ENCODE measurements around the gene TBC1D2. TPM values are rescaled to one million over a fixed set of nuclear protein-coding genes. Genes with fewer than 3 reads are reported as not detected.

The TBC1D2 gene
- total RNA-seq, 4 donors from 2014 or later = 4.9 to 9.8 (median 7.8) TPM

DNA sequence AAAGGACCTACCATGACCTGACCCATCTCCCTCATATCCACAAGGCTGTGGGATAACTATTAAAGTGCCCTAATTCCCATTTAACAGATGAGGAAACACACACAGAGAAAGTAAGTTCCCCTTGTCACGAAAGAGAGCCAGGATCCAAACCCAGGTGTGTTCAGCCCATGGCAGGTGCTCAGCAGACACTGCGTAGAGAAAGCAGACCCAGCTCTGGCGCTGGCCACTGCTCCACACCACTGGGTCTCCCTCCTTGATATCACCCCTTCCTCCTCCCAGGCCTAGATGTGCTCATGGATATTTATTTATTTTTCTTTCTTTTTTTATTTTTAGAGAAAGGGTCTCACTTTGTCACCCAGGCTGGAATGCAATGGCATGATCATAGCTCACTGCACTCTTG lies 39.1 kb downstream of the TBC1D2 start:
- WGBS, 2 donors (ENCODE audit: low coverage in 1 of 2) = 100% methylated on average over 1 to 2 of the region's 3 CpGs
- Histone ChIP-seq H3K4me1 (no peaks in the 10 kb centered on the region), H3K4me3 (no peak overlapping the region), H3K9me3 (no peaks in the 10 kb centered on the region), H3K27me3 (no peaks in the 10 kb centered on the region), H3K36me3 (peaks cover 0 to 89% of the 10 kb centered on the region in 2 donors), H3K27ac (no peak overlapping the region)
- no peak for ATAC-seq
- TF ChIP-seq POLR2A (IDR thresholded peaks at IDR 0.05) (no peak), POLR2AphosphoS5 (IDR thresholded peaks at IDR 0.05) (no peak), EP300 (IDR thresholded peaks at IDR 0.05) (no peak)
- TF ChIP-seq, protein P1, sequence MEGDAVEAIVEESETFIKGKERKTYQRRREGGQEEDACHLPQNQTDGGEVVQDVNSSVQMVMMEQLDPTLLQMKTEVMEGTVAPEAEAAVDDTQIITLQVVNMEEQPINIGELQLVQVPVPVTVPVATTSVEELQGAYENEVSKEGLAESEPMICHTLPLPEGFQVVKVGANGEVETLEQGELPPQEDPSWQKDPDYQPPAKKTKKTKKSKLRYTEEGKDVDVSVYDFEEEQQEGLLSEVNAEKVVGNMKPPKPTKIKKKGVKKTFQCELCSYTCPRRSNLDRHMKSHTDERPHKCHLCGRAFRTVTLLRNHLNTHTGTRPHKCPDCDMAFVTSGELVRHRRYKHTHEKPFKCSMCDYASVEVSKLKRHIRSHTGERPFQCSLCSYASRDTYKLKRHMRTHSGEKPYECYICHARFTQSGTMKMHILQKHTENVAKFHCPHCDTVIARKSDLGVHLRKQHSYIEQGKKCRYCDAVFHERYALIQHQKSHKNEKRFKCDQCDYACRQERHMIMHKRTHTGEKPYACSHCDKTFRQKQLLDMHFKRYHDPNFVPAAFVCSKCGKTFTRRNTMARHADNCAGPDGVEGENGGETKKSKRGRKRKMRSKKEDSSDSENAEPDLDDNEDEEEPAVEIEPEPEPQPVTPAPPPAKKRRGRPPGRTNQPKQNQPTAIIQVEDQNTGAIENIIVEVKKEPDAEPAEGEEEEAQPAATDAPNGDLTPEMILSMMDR (IDR thresholded peaks at IDR 0.05) = no peak

GRCh38 chr9:98215821-98216220 lies 39.6 kb downstream of the TBC1D2 start:
- TF ChIP-seq, protein P1 (IDR thresholded peaks at IDR 0.05) = peak in 1 of 4 experiments; percentile 10
- no peak for TF ChIP-seq POLR2A (IDR thresholded peaks at IDR 0.05)
- Histone ChIP-seq H3K4me1 (no peaks in the 10 kb centered on the region), H3K9me3 (no peaks in the 10 kb centered on the region), H3K27ac (no peak overlapping the region), H3K4me3 (no peak overlapping the region), H3K36me3 (peaks cover 0 to 89% of the 10 kb centered on the region in 2 donors), H3K27me3 (no peaks in the 10 kb centered on the region)
- WGBS, 2 donors (ENCODE audit: low coverage in 1 of 2) = 83 to 100% methylated on average over 1 to 7 of the region's 9 CpGs
- no peak for ATAC-seq

GRCh38 chr9:98215271-98215670 lies 40.2 kb downstream of the TBC1D2 start:
- no peaks in the 10 kb centered on the region for H3K27me3 ChIP-seq
- H3K4me1 ChIP-seq = no peaks in the 10 kb centered on the region
- WGBS, 2 donors (ENCODE audit: low coverage in 1 of 2) = 62 to 89% methylated on average over 4 of the region's 5 CpGs
- H3K4me3 ChIP-seq = no peak overlapping the region
- no peaks in the 10 kb centered on the region for H3K9me3 ChIP-seq
- TF ChIP-seq POLR2A (IDR thresholded peaks at IDR 0.05) (no peak), EP300 (IDR thresholded peaks at IDR 0.05) (no peak), POLR2AphosphoS5 (IDR thresholded peaks at IDR 0.05) (no peak)
- TF ChIP-seq, protein P1 (IDR thresholded peaks at IDR 0.05) = no peak
- ATAC-seq = no peak
- H3K27ac ChIP-seq = no peak overlapping the region
- H3K36me3 ChIP-seq = peaks cover 0 to 89% of the 10 kb centered on the region in 2 donors

DNA sequence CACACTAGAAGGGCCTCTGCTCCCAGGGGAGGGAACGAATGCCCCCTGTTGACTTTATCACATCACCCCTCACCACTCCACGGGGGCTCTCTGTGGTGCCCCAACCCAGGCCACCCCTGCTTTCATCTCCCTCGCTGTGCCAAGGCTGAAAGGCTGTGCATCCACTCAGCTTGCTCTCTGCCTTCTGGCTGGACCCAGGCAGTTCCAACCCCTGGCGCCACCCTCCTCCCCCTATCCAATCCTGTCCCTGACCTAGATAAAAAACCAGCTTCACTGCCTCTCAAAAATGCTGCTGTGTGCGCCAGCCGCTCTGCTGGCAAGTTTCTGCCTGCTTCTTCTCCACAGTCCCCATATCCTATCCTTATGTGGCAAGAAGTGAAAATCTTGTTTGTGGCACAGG lies 40.6 kb downstream of the TBC1D2 start:
- ATAC-seq = no peak
- no peak overlapping the region for H3K4me3 ChIP-seq
- no peaks in the 10 kb centered on the region for H3K4me1 ChIP-seq
- TF ChIP-seq POLR2A (IDR thresholded peaks at IDR 0.05) (no peak), POLR2AphosphoS5 (IDR thresholded peaks at IDR 0.05) (no peak), EP300 (IDR thresholded peaks at IDR 0.05) (no peak)
- TF ChIP-seq, protein P1 (IDR thresholded peaks at IDR 0.05) = no peak
- H3K36me3 ChIP-seq = peaks cover 0 to 87% of the 10 kb centered on the region in 2 donors
- whole genome bisulfite sequencing, 2 donors (ENCODE audit: low coverage in 1 of 2) = 50 to 73% methylated on average over 2 to 6 of the region's 6 CpGs
- no peaks in the 10 kb centered on the region for H3K9me3 ChIP-seq
- no peak overlapping the region for H3K27ac ChIP-seq
- no peaks in the 10 kb centered on the region for H3K27me3 ChIP-seq

- Histone ChIP-seq H3K27ac (no peak overlapping the region), H3K27me3 (no peaks in the 10 kb centered on the region), H3K36me3 (peaks cover 0 to 72% of the 10 kb centered on the region in 2 donors), H3K9me3 (no peaks in the 10 kb centered on the region), H3K4me3 (no peak overlapping the region), H3K4me1 (no peaks in the 10 kb centered on the region)
- ATAC-seq = no peak
- WGBS, 2 donors (ENCODE audit: low coverage in 1 of 2) = 96 to 100% methylated on average over 1 to 3 of the region's 3 CpGs
- no peak for TF ChIP-seq POLR2A (IDR thresholded peaks at IDR 0.05)
- TF ChIP-seq EP300 (IDR thresholded peaks at IDR 0.05) = no peak
- no peak for TF ChIP-seq POLR2AphosphoS5 (IDR thresholded peaks at IDR 0.05)
- TF ChIP-seq, protein P1 (IDR thresholded peaks at IDR 0.05) = no peak
Measured at GRCh38 chr9:98211260-98211659, 44.2 kb downstream of the TBC1D2 start.

Data from gastroesophageal sphincter (tissue), 4 donors.